H1 (cell line): ENCODE measurements around the gene PARD3. TPM values are rescaled to one million over a fixed set of nuclear protein-coding genes. Genes with fewer than 3 reads are reported as not detected.

Experiments used
- CTCF ChIA-PET: fragments of 300-600 bp; sonication (Branson Sonifier 250); formaldehyde crosslinking; loops from one replicate; lab custom pipeline; 2021; ENCODE audit not compliant: partially characterized antibody; lab: Charles Lee
- POLR2A ChIA-PET: fragments of 300-600 bp; sonication (Branson Sonifier 250); formaldehyde crosslinking; loops from one replicate; lab custom pipeline; 2021; ENCODE audit warnings: inconsistent platforms; ENCODE audit not compliant: partially characterized antibody; lab: Charles Lee
- DNase-seq, 2 experiments: peaks; one replicate each; pipeline versions ENCODE4 v3.0.0 to v3.0.0-alpha.2; 2010 to 2022; ENCODE audit warnings: low spot score in 2 of 2, low read depth in 1 of 2, mixed read lengths in 1 of 2
- FAIRE-seq: peaks from 2 replicates; lab custom pipeline; 2011; peaks lifted over from hg19 to GRCh38; lab: Jason Lieb, UNC
- H2AFZ ChIP-seq: 2 replicates; pipeline ENCODE4 v1.8.1; 2012; ENCODE audit warnings: low read length, inconsistent platforms
- H2AK5ac ChIP-seq: 2 replicates; pipeline ENCODE4 v1.6.1; 2013; ENCODE audit warnings: low read depth, low read length
- H2BK120ac ChIP-seq: replicated peaks from 2 replicates; pipeline ENCODE3; 2013; ENCODE audit warnings: low read depth, low read length, inconsistent platforms
- H2BK12ac ChIP-seq: 2 replicates; pipeline ENCODE4 v1.6.1; 2013; ENCODE audit warnings: low read depth, low read length
- H2BK15ac ChIP-seq: 2 replicates; pipeline ENCODE4 v1.6.1; 2013; ENCODE audit warnings: low read length
- H2BK20ac ChIP-seq: 2 replicates; pipeline ENCODE4 v1.6.1; 2013; ENCODE audit warnings: low read length
- H2BK5ac ChIP-seq: 2 replicates; pipeline ENCODE4 v1.6.1; 2013; ENCODE audit warnings: low read depth, low read length
- H3K14ac ChIP-seq: 2 replicates; pipeline ENCODE4 v1.6.1; 2013; ENCODE audit warnings: inconsistent platforms; ENCODE audit not compliant: insufficient read length
- H3K18ac ChIP-seq: 2 replicates; pipeline ENCODE4 v1.6.1; 2013; ENCODE audit warnings: low read length; ENCODE audit errors: extremely low read depth
- H3K23ac ChIP-seq: 2 replicates; pipeline ENCODE4 v1.6.1; 2013; ENCODE audit warnings: inconsistent platforms; ENCODE audit not compliant: insufficient read length
- H3K23me2 ChIP-seq: 2 replicates; pipeline ENCODE4 v1.6.1; 2013; ENCODE audit warnings: low read depth, low read length
- H3K27ac ChIP-seq: 2 replicates; pipeline ENCODE4 v1.6.1; 2011; ENCODE audit warnings: low read depth, low read length, inconsistent platforms
- H3K27me3 ChIP-seq, 4 experiments: replicated peaks in 1 of 4; 1 replicate in 1 of 4; 2 replicates in 3 of 4; pipeline versions ENCODE4 v1.6.1 to v1.8.1; 2011 to 2013; ENCODE audit warnings: low read length in 3 of 4, mild to moderate bottlenecking in 3 of 4, inconsistent platforms in 2 of 4, mixed read lengths in 2 of 4, moderate library complexity in 1 of 4; ENCODE audit not compliant: control insufficient read depth in 3 of 4, insufficient read depth in 3 of 4; ENCODE audit errors: extremely low read depth in 1 of 4
- H3K36me3 ChIP-seq, 4 experiments: 2 replicates each; pipeline versions ENCODE4 v1.6.1 to v1.8.1; 2011 to 2013; ENCODE audit warnings: mild to moderate bottlenecking in 4 of 4, low read length in 3 of 4, moderate library complexity in 2 of 4, control low read depth in 1 of 4, inconsistent platforms in 1 of 4; ENCODE audit not compliant: insufficient read depth in 4 of 4, control insufficient read depth in 2 of 4
- H3K4ac ChIP-seq: replicated peaks from 2 replicates; pipeline ENCODE3; 2013; ENCODE audit warnings: low read length, low read depth, mixed read lengths, inconsistent platforms; ENCODE audit not compliant: insufficient read length
- H3K4me1 ChIP-seq, 4 experiments: replicated peaks in 1 of 4; 1 replicate in 1 of 4; 2 replicates in 3 of 4; pipeline versions ENCODE4 v1.6.1 to v1.8.1; 2011 to 2013; ENCODE audit warnings: low read length in 3 of 4, inconsistent platforms in 2 of 4, mixed read lengths in 1 of 4; ENCODE audit not compliant: insufficient read depth in 4 of 4, control insufficient read depth in 3 of 4
- H3K4me2 ChIP-seq, 2 experiments: 2 replicates each; pipeline versions ENCODE4 v1.6.1 to v1.8.1; 2011 to 2013; ENCODE audit warnings: low read depth in 2 of 2, low read length in 2 of 2, control low read depth in 1 of 2, inconsistent platforms in 1 of 2, mild to moderate bottlenecking in 1 of 2; ENCODE audit not compliant: insufficient read depth in 1 of 2
- H3K4me3 ChIP-seq, 4 experiments: fragments of 200-600, 300-600 bp in 1 of 4; sonication (generic), shearing (Covaris generic), sonication (Bioruptor Twin) in 1 of 4; 2 replicates each; pipeline versions ENCODE4 v1.5.1 to v1.8.1; 2011 to 2016; ENCODE audit warnings: low read length in 4 of 4, low read depth in 3 of 4, control low read depth in 2 of 4, inconsistent platforms in 2 of 4, mild to moderate bottlenecking in 2 of 4, mixed read lengths in 1 of 4, moderate library complexity in 1 of 4; ENCODE audit not compliant: insufficient read depth in 2 of 4; ENCODE audit errors: extremely low read depth in 1 of 4
- H3K56ac ChIP-seq: replicated peaks from 2 replicates; pipeline ENCODE3; 2013; ENCODE audit warnings: low read depth, mild to moderate bottlenecking, mixed read lengths, low read length, inconsistent platforms; ENCODE audit not compliant: insufficient read length
- H3K79me1 ChIP-seq: 2 replicates; pipeline ENCODE4 v1.6.1; 2013; ENCODE audit warnings: low read depth, low read length, control low read depth
- H3K79me2 ChIP-seq, 2 experiments: 2 replicates each; pipeline versions ENCODE4 v1.6.1 to v1.8.1; 2012 to 2013; ENCODE audit warnings: low read length in 2 of 2, mild to moderate bottlenecking in 2 of 2, inconsistent platforms in 1 of 2; ENCODE audit not compliant: insufficient read depth in 2 of 2, control insufficient read depth in 1 of 2
- H3K9ac ChIP-seq, 4 experiments: replicated peaks in 1 of 4; 1 replicate in 1 of 4; 2 replicates in 3 of 4; pipeline versions ENCODE4 v1.6.1 to v1.8.1; 2011 to 2013; ENCODE audit warnings: low read depth in 3 of 4, low read length in 3 of 4, control low read depth in 2 of 4, mild to moderate bottlenecking in 2 of 4, moderate library complexity in 2 of 4, inconsistent platforms in 1 of 4; ENCODE audit errors: extremely low read depth in 1 of 4
- H3K9me3 ChIP-seq, 2 experiments: 2 replicates each; pipeline versions ENCODE4 v1.6.1 to v1.8.1; 2012 to 2013; ENCODE audit warnings: mild to moderate bottlenecking in 2 of 2, moderate library complexity in 2 of 2, control low read depth in 1 of 2, inconsistent platforms in 1 of 2, low read depth in 1 of 2, low read length in 1 of 2, mixed read lengths in 1 of 2; ENCODE audit not compliant: insufficient read depth in 2 of 2
- H4K20me1 ChIP-seq, 2 experiments: replicated peaks in 1 of 2; 2 replicates each; pipeline versions ENCODE3 to v1.8.1; 2011 to 2013; ENCODE audit warnings: inconsistent platforms in 2 of 2, low read length in 2 of 2, mild to moderate bottlenecking in 1 of 2; ENCODE audit not compliant: insufficient read depth in 2 of 2, control insufficient read depth in 1 of 2
- H4K5ac ChIP-seq: 2 replicates; pipeline ENCODE4 v1.6.1; 2013; ENCODE audit warnings: low read length, low read depth, mixed read lengths, inconsistent platforms; ENCODE audit not compliant: insufficient read length
- H4K8ac ChIP-seq: 2 replicates; pipeline ENCODE4 v1.8.0; 2013; ENCODE audit warnings: mild to moderate bottlenecking, moderate library complexity, low read length, inconsistent platforms; ENCODE audit not compliant: insufficient read depth; ENCODE audit errors: extremely low read depth
- H4K91ac ChIP-seq: replicated peaks from 2 replicates; pipeline ENCODE3; 2013; ENCODE audit warnings: low read length, mixed read lengths, inconsistent platforms; ENCODE audit not compliant: insufficient read length
- FOSL1 ChIP-seq: IDR thresholded peaks from 2 replicates; pipeline ENCODE4 v1.6.1; 2011; ENCODE audit warnings: mild to moderate bottlenecking, low read depth, low read length, moderate library complexity; ENCODE audit not compliant: insufficient read depth
- HDAC6 ChIP-seq: IDR thresholded peaks from one replicate; pipeline ENCODE4 v1.7.1; 2012; ENCODE audit warnings: low read depth, mild to moderate bottlenecking, inconsistent platforms, low read length, moderate library complexity
- NRF1 ChIP-seq: IDR thresholded peaks from 2 replicates; pipeline ENCODE4 v1.6.1; 2011; ENCODE audit warnings: mild to moderate bottlenecking, low read depth, low read length, improper control_type of control experiment
- POLR2AphosphoS5 ChIP-seq: IDR thresholded peaks from 2 replicates; pipeline ENCODE4 v1.6.1; 2011; ENCODE audit warnings: low read depth, low read length
- POU5F1 ChIP-seq: IDR thresholded peaks from 2 replicates; pipeline ENCODE4 v1.6.1; 2011; ENCODE audit warnings: low read depth, mild to moderate bottlenecking, low read length, moderate library complexity
- WGBS, 2 experiments: shearing (Covaris generic) in 1 of 2; methylation state at CpG; one replicate each; pipeline versions ENCODE4 v1.1.6 to v1.1.7; 2013 to 2015; ENCODE audit warnings: low lambda C conversion rate in 2 of 2, mixed read lengths in 2 of 2, inconsistent platforms in 1 of 2, low coverage in 1 of 2, missing lambda C conversion rate in 1 of 2; ENCODE audit not compliant: insufficient replicate concordance in 2 of 2, insufficient coverage in 1 of 2, insufficient read length in 1 of 2; ENCODE audit errors: extremely low coverage in 1 of 2, missing lambda C conversion rate in 1 of 2; 5-methylcytosine and 5-hydroxymethylcytosine counted together
- polyA plus RNA-seq, 7 experiments: library from polyadenylated mRNA; depleted of rRNA in 3 of 7; stranded (reverse) in 5 of 7; unstranded in 2 of 7; fragments of >200 nt in 5 of 7; fragments of 200-250 nt in 2 of 7; gene quantifications; 1 replicate in 5 of 7; 2 replicates in 1 of 7; 4 replicates in 1 of 7; pipeline versions ENCODE4 v1.2.1 to v1.2.3, GENCODE V29; 2011 to 2013; ENCODE audit warnings: missing spikeins in 2 of 7, mixed read lengths in 2 of 7
- total RNA-seq: library from RNA; stranded (reverse); fragmentation: NEBNext Ultra II Directional; extraction: Animal tissue kit (Norgen Biotek cat#: 25700); gene quantifications from 2 replicates; pipeline ENCODE4 v1.2.1, GENCODE V29; 2021

PARD3 gene
- total and polyA plus RNA-seq, 2 of the 8 experiments (the other 6 are each of a cell fraction or from before 2014, with no cell fraction given): 19.7 to 49.1 TPM

DNA sequence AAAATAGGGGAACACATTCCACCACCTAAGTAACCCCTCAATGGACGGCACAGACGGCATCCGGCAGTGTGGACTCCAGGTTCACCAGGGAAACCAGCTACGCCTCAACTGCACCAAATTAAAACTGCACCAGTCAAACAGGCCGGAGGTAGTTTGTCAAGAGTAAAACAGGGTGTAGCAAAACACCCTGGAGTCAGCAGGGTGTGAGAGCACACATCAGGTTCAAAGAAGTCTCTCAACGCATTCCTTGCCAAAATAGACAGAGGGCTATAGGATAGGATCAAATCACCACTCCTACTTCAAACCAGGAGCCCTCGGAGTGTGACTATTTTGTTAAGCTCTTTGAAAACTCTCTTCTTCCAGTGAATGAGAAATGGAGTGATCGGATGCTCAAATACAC lies 135.9 kb downstream of the PARD3 start:
- H2BK20ac ChIP-seq: no peak overlapping the region
- peaks cover 0 to 4% (median 2%) of the 10 kb centered on the region in 4 experiments; a peak in 4 of 7 replicates for H3K4me1 ChIP-seq
- no peak overlapping the region for H2BK120ac ChIP-seq
- H2BK12ac ChIP-seq: no peak overlapping the region
- no peak overlapping the region for H2BK15ac ChIP-seq
- H3K4me2 ChIP-seq: no peak overlapping the region
- H3K9me3 ChIP-seq: no peaks in the 10 kb centered on the region
- POLR2A ChIA-PET: no interaction called here
- H3K14ac ChIP-seq: no peak overlapping the region
- DNase-seq: no peak
- H3K4ac ChIP-seq: no peak overlapping the region
- no peak overlapping the region for H3K9ac ChIP-seq
- CTCF ChIA-PET: interaction anchor here (0.8 to 1.7 kb wide), 3 partner anchors 26 to 45 kb away, joined by 3 to 4 read pairs (median 3); no protein-coding TSS in a partner anchor
- no peaks in the 10 kb centered on the region for H3K27me3 ChIP-seq
- H3K79me2 ChIP-seq: peaks cover 0 to 73% of the 10 kb centered on the region in 2 experiments; a peak in 3 of 4 replicates
- no peaks in the 10 kb centered on the region for H3K23me2 ChIP-seq
- no peak overlapping the region for H2BK5ac ChIP-seq
- no peak overlapping the region for H3K56ac ChIP-seq
- H2AK5ac ChIP-seq: no peak overlapping the region
- TF ChIP-seq HDAC6: no peak
- no peak for TF ChIP-seq NRF1
- TF ChIP-seq POU5F1: no peak
- TF ChIP-seq POLR2AphosphoS5: no peak
- TF ChIP-seq FOSL1: no peak
- TF ChIP-seq, all 59 proteins: peak for 0
- no peaks in the 10 kb centered on the region for H3K36me3 ChIP-seq
- H3K23ac ChIP-seq: no peak overlapping the region
- no peak overlapping the region; the same call in 1 of the 2 replicates for H3K27ac ChIP-seq
- H2AFZ ChIP-seq: no peak overlapping the region
- WGBS, 2 experiments: 90% methylated on average over 8 of the region's 8 CpGs; no CpG with 5 or more reads in 1 of the 2 experiments
- H4K91ac ChIP-seq: no peak overlapping the region
- FAIRE-seq: no peak
- no peak overlapping the region for H3K4me3 ChIP-seq
- no peak overlapping the region for H4K8ac ChIP-seq
- H3K79me1 ChIP-seq: peaks cover 3% of the 10 kb centered on the region
- H4K20me1 ChIP-seq: peaks cover 0 to 6% of the 10 kb centered on the region in 2 experiments
- H4K5ac ChIP-seq: no peak overlapping the region
- no peak overlapping the region for H3K18ac ChIP-seq
